ENCODE results near the gene ZMYND8.
A peak's percentile ranks its signal among the peaks of the same experiment; 100 is the strongest.
"Not testable (repeated sequence)": the region's sequence is repeated elsewhere in the genome, so short reads cannot be mapped to it uniquely, and the experiment has no call there.

ZMYND8 gene

DNA sequence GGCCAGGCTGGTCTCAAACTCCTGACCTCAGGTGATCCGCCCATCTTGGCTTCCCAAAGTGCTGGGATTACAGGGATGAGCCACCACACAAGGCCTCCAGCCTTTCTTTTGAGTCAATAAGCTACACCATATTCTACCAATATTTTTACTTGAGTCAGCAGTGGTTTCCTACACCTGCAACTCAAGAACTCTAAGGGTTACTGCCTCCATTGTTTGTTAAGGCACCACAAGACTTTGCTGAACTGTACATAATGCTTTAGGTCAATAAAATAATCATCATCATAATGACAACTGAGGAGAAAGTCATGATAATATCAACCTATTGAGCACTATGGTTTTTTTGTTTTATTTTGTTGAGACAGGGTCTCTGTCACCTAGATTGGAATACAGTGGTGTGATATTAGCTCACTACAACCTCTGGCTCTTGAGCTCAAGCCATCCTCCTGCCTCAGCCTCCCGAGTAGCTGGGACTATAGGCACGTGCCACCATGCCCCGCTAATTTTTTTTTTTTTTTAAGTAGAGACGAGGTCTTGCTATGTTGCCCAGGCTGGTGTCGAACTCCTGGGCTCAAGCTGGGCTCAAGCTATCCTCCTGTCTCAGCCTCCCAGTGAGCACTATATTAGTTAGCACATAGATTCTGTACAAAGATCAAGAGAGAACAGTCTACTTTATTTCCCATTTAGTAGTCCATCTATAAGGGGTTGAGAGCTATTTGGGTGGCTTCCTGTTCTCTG is 34.9 kb upstream of the ZMYND8 start:
- TF ChIP-seq, protein P1, sequence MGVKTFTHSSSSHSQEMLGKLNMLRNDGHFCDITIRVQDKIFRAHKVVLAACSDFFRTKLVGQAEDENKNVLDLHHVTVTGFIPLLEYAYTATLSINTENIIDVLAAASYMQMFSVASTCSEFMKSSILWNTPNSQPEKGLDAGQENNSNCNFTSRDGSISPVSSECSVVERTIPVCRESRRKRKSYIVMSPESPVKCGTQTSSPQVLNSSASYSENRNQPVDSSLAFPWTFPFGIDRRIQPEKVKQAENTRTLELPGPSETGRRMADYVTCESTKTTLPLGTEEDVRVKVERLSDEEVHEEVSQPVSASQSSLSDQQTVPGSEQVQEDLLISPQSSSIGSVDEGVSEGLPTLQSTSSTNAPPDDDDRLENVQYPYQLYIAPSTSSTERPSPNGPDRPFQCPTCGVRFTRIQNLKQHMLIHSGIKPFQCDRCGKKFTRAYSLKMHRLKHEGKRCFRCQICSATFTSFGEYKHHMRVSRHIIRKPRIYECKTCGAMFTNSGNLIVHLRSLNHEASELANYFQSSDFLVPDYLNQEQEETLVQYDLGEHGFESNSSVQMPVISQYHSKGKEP (tag by site-specific recombination; IDR thresholded peaks at IDR 0.05): no peak
- TF ChIP-seq ZNF146 (tag by site-specific recombination; IDR thresholded peaks at IDR 0.05) (no peak), ZNF398 (tag by site-specific recombination; IDR thresholded peaks at IDR 0.05) (no peak)
- H3K27ac ChIP-seq (ENCODE audit: extremely low read depth, low read depth, low read length): no peak overlapping the region
- CTCF ChIA-PET: interaction anchor here (0.7 to 3.0 kb wide), 4 partner anchors 8 to 1451 kb away, joined by 3 to 19 read pairs (median 8); no protein-coding TSS in a partner anchor

DNA sequence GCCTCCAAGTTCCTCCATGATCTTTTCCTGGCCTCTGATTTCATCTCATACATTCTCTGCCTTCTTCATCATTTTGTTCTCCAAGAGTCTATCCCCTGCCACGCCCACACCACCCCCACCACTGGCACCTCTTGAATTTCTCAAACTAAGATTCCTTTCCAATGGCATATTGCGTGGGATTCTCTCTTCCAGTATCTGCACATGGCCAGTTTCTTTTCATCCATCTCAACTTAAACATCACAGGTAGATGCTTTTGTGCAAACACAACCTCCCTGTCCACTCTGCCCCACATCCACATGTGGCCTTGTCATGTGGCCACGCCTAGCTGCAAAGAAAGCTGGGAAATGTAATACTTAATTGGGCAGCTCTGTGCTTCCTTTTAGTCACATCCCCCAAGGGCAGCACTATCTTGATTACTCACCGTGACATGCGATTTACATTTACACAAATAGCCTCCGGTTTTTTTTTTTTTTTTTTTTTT is 33.4 kb upstream of the ZMYND8 start:
- Histone ChIP-seq H3K36me3 (ENCODE audit: control insufficient read depth in 2 of 2, insufficient read depth in 1 of 2, low read length in 2 of 2) (no peaks in the 10 kb centered on the region), H3K9me3 (ENCODE audit: control insufficient read depth, insufficient read depth, low read depth, low read length) (no peaks in the 10 kb centered on the region), H3K4me1 (ENCODE audit: control insufficient read depth, insufficient read depth, low read length) (no peaks in the 10 kb centered on the region), H3K4me3 (ENCODE audit: low read depth, low read length) (no peak overlapping the region), H3K27ac (ENCODE audit: extremely low read depth, low read depth, low read length) (no peak overlapping the region)
- ChIA-PET POLR2A (no interaction called here), CTCF (interaction anchor here (0.6 to 1.6 kb wide), 2 partner anchors 117 to 741 kb away, joined by 3 to 5 read pairs; no protein-coding TSS in a partner anchor)
- TF ChIP-seq ZNF266 (tag by site-specific recombination; IDR thresholded peaks at IDR 0.05; ENCODE audit: low read depth) (no peak), KLF9 (tag by site-specific recombination; IDR thresholded peaks at IDR 0.05; ENCODE audit: low read depth) (peak; percentile 50), KLF16 (tag by site-specific recombination; IDR thresholded peaks at IDR 0.05) (0 out of 2 replicates have a peak, but pooled peaks have one; percentile 15), ZFHX2 (tag by site-specific recombination; conservative IDR thresholded peaks at IDR 0.05) (peak; percentile 70), EGR2 (tag by site-specific recombination; IDR thresholded peaks at IDR 0.05; ENCODE audit: low read depth) (peak; percentile 45; the same call in 1 of the 2 replicates), KLF10 (tag by site-specific recombination; IDR thresholded peaks at IDR 0.05) (0 out of 2 replicates have a peak, but pooled peaks have one; percentile 32), ZBTB7A (tag by site-specific recombination; IDR thresholded peaks at IDR 0.05; ENCODE audit: low read depth) (no peak)

More for the DNA sequence above, 34.9 kb upstream of the ZMYND8 start:
- Histone ChIP-seq H3K4me3 (ENCODE audit: low read depth, low read length) (no peak overlapping the region), H3K9me3 (ENCODE audit: control insufficient read depth, insufficient read depth, low read depth, low read length) (no peaks in the 10 kb centered on the region), H3K4me1 (ENCODE audit: control insufficient read depth, insufficient read depth, low read length) (no peaks in the 10 kb centered on the region), H3K36me3 (ENCODE audit: control insufficient read depth in 2 of 2, insufficient read depth in 1 of 2, low read length in 2 of 2) (no peaks in the 10 kb centered on the region)
- POLR2A ChIA-PET: interaction anchor here (0.6 to 1.1 kb wide), 3 partner anchors 117 to 185 kb away, joined by 3 read pairs; no protein-coding TSS in a partner anchor

GRCh38 chr20:47385968-47386367 is 29.5 kb upstream of the ZMYND8 start:
- CTCF ChIA-PET: interaction anchor here (0.6 to 8.2 kb wide), 3 partner anchors 37 to 400 kb away, joined by 3 to 355 read pairs (median 5); no protein-coding TSS in a partner anchor
- H3K4me1 ChIP-seq (ENCODE audit: control insufficient read depth, insufficient read depth, low read length); H3K36me3 ChIP-seq (ENCODE audit: control insufficient read depth in 2 of 2, insufficient read depth in 1 of 2, low read length in 2 of 2); H3K4me3 ChIP-seq (ENCODE audit: low read depth, low read length); POLR2A ChIA-PET; H3K27ac ChIP-seq (ENCODE audit: extremely low read depth, low read depth, low read length); H3K9me3 ChIP-seq (ENCODE audit: control insufficient read depth, insufficient read depth, low read depth, low read length): not testable (repeated sequence)

DNA sequence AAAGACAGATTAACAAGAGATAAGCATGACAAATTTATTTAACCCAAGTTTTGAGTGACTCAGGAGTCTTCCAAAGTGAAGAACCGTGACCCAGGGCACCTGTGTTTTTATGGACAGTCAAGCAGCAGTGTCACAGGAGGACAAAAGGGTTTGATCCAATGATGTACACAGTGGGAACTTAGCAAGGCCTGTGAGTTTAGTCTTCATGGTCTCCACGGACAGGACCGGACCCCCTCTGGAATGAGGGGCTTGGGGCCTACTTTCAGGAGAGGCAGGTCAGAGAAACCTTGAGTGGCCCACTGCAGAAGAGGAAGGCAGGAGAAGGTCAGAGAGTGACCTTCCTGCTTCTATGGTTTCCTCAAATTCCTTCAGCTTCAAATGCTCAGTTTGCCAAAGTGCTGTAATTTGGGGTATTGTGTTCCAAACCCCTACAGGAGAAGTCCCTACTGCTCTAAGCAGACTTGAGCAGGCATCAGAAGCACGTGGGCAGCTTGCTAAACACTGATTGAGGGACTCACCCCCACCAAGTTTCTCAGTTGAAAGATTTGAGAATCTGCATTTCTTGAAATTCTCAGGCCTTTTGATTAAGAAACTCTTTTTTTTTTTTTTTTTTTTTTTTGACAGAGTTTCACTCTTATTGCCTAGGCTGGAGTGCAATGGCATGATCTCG is 26.4 kb upstream of the ZMYND8 start:
- no peak for TF ChIP-seq ZNF544 (tag by site-specific recombination; IDR thresholded peaks at IDR 0.05)
- 0 out of 2 replicates have a peak, but pooled peaks have one; percentile 20 for TF ChIP-seq ZNF585B (tag by site-specific recombination; IDR thresholded peaks at IDR 0.05)
- no peak overlapping the region for H3K4me3 ChIP-seq (ENCODE audit: low read depth, low read length)
- CTCF ChIA-PET: interaction anchor here (0.6 to 8.2 kb wide), 43 partner anchors 9 to 1037 kb away, joined by 3 to 355 read pairs (median 10); partner anchors contain the start of gene ZMYND8
- H3K36me3 ChIP-seq (ENCODE audit: control insufficient read depth in 2 of 2, insufficient read depth in 1 of 2, low read length in 2 of 2): no peaks in the 10 kb centered on the region
- H3K9me3 ChIP-seq (ENCODE audit: control insufficient read depth, insufficient read depth, low read depth, low read length): no peaks in the 10 kb centered on the region
- POLR2A ChIA-PET: interaction anchor here (1.1 to 1.3 kb wide), 3 partner anchors 22 to 108 kb away, joined by 4 to 7 read pairs (median 5); partner anchors contain the start of gene ZMYND8
- no peak overlapping the region for H3K27ac ChIP-seq (ENCODE audit: extremely low read depth, low read depth, low read length)
- H3K4me1 ChIP-seq (ENCODE audit: control insufficient read depth, insufficient read depth, low read length): no peaks in the 10 kb centered on the region

Measured in HEK293 (cell line).